ENCODE measurements around the gene C12orf43. TPM values are rescaled to one million over a fixed set of nuclear protein-coding genes. Genes with fewer than 3 reads are reported as not detected.

The C12orf43 gene
- total and polyA plus RNA-seq, 2 donors (not counting 1 experiment from before 2014, with no cell fraction given), result 6.7 to 18.9 TPM

DNA sequence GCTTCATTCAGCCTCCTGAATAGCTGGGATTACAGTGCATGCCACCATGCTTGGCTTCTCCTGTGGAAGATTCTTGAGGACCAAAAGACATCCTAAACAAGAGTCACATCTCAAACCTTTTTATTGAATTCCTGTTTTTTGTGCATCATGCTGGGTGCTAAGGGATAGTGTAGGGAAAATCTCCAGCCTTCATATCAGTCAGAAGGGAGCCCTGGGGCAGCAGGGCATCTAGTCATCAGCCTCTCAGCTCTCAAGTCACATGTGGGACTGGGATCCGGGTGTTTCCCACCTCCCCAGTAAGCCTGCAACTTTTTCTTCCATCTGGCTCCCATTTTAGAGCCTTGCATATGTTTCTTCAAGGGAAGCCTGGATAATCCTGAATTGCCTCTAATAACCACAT lies 47.8 kb upstream of the C12orf43 start:
- peaks cover 0 to 4% (median 0%) of the 10 kb centered on the region in 4 experiments for H3K27me3 ChIP-seq (replicated peaks in 1 of 4; ENCODE audit: control extremely low read depth in 1 of 4, control insufficient read depth in 3 of 4, insufficient read depth in 4 of 4, low read length in 3 of 4)
- no peak overlapping the region for H3K4me2 ChIP-seq (replicated peaks; ENCODE audit: low read depth, low read length, poor library complexity, severe bottlenecking)
- CTCF ChIA-PET, result no interaction called here
- intact Hi-C loops (cut with micrococcal nuclease), result loop anchor here (5.0 kb wide), 1 partner anchor 48 kb away; no protein-coding TSS in a partner anchor
- H3K36me3 ChIP-seq (replicated peaks in 1 of 2; ENCODE audit: control extremely low read depth in 1 of 2, control insufficient read depth in 1 of 2, extremely low read depth in 1 of 2, insufficient read depth in 2 of 2, low read length in 1 of 2), result no peaks in the 10 kb centered on the region
- peaks cover 10% of the 10 kb centered on the region for H3K4me1 Mint-ChIP-seq
- H3K9me3 ChIP-seq (ENCODE audit: control extremely low read depth in 1 of 3, control insufficient read depth in 2 of 3, insufficient read depth in 1 of 3, low read length in 2 of 3), result no peaks in the 10 kb centered on the region
- H2AFZ ChIP-seq (ENCODE audit: insufficient read depth, low read depth, low read length, poor library complexity, severe bottlenecking), result no peak overlapping the region
- H3K4me1 ChIP-seq (ENCODE audit: control insufficient read depth in 2 of 2, insufficient read depth in 2 of 2, low read length in 2 of 2), result peaks cover 6 to 16% of the 10 kb centered on the region in 2 donors
- POLR2A ChIA-PET, result no interaction called here
- H3K79me2 ChIP-seq (ENCODE audit: control insufficient read depth, insufficient read depth, low read length), result no peaks in the 10 kb centered on the region
- 100% methylated on average over 1 of the region's 1 CpG for WGBS (ENCODE audit: insufficient coverage)
- H3K9me3 Mint-ChIP-seq (ENCODE audit: insufficient read depth), result no peaks in the 10 kb centered on the region
- H3K4me3 ChIP-seq (ENCODE audit: control extremely low read depth in 1 of 5, extremely low read depth in 1 of 5, insufficient read depth in 1 of 5, low read depth in 2 of 5, low read length in 4 of 5), result no peak overlapping the region
- peaks cover 5% of the 10 kb centered on the region for H3K27me3 Mint-ChIP-seq
- H3K27ac Mint-ChIP-seq, result no peak overlapping the region
- TF ChIP-seq, protein P1, sequence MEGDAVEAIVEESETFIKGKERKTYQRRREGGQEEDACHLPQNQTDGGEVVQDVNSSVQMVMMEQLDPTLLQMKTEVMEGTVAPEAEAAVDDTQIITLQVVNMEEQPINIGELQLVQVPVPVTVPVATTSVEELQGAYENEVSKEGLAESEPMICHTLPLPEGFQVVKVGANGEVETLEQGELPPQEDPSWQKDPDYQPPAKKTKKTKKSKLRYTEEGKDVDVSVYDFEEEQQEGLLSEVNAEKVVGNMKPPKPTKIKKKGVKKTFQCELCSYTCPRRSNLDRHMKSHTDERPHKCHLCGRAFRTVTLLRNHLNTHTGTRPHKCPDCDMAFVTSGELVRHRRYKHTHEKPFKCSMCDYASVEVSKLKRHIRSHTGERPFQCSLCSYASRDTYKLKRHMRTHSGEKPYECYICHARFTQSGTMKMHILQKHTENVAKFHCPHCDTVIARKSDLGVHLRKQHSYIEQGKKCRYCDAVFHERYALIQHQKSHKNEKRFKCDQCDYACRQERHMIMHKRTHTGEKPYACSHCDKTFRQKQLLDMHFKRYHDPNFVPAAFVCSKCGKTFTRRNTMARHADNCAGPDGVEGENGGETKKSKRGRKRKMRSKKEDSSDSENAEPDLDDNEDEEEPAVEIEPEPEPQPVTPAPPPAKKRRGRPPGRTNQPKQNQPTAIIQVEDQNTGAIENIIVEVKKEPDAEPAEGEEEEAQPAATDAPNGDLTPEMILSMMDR (IDR thresholded peaks at IDR 0.05), result no peak
- TF ChIP-seq EZH2 (IDR thresholded peaks at IDR 0.05; ENCODE audit: borderline replicate concordance, insufficient read depth, low read depth, low read length, poor library complexity, severe bottlenecking), result no peak
- no peak overlapping the region for H3K4me3 Mint-ChIP-seq
- H3K27ac ChIP-seq (ENCODE audit: low read length in 2 of 2), result no peak overlapping the region
- DNase-seq (no peak), ATAC-seq (ENCODE audit: low read depth) (no peak)
- no peaks in the 10 kb centered on the region for H4K20me1 ChIP-seq (ENCODE audit: control insufficient read depth, insufficient read depth, low read length, poor library complexity, severe bottlenecking)
- H3K9ac ChIP-seq (ENCODE audit: low read length), result no peak overlapping the region

DNA sequence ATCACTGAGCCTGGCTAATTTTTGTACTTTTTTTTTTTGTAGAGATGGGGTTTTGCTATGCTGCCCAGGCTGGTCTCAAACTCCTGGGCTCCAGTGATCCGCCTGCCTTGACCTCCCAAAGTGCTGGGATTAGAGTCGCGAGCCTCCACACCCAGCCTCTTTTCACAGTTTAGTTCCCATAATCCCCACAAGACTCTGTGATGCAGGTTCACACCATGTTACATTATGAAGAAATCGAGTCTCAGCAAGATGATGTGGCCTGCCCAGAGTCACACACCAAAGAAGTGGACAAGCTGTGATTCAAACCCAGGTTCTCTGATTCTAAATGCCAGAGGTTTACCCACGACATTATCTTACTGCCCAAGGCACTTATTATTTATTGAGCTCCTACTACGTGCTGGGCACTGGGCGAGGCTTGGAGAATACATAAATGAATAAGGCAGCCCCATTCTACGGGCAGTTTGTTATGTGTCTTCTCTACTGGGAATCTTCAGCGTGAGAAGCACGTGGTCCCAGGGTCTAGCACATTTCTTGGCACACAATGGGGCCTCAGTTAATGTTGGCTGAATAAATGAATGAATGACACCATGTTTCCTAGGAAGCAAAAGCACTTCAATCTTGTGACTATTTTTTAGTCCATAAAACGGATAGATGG lies 46.2 kb upstream of the C12orf43 start:
- WGBS (ENCODE audit: insufficient coverage), result 93% methylated on average over 9 of the region's 11 CpGs
- no peak for ATAC-seq (ENCODE audit: low read depth)
- Mint-ChIP-seq H3K4me3 (no peak overlapping the region), H3K27me3 (peaks cover 5% of the 10 kb centered on the region), H3K9me3 (ENCODE audit: insufficient read depth) (no peaks in the 10 kb centered on the region), H3K4me1 (peaks cover 11% of the 10 kb centered on the region), H3K27ac (no peak overlapping the region)
- intact Hi-C loops (cut with micrococcal nuclease), result loop anchor here (5.0 kb wide), 1 partner anchor 50 kb away; no protein-coding TSS in a partner anchor
- Histone ChIP-seq H3K9ac (ENCODE audit: low read length) (no peak overlapping the region), H3K27me3 (replicated peaks in 1 of 4; ENCODE audit: control extremely low read depth in 1 of 4, control insufficient read depth in 3 of 4, insufficient read depth in 4 of 4, low read length in 3 of 4) (no peaks in the 10 kb centered on the region), H3K4me3 (ENCODE audit: control extremely low read depth in 1 of 5, extremely low read depth in 1 of 5, insufficient read depth in 1 of 5, low read depth in 2 of 5, low read length in 4 of 5) (no peak overlapping the region), H3K4me2 (replicated peaks; ENCODE audit: low read depth, low read length, poor library complexity, severe bottlenecking) (no peak overlapping the region), H4K20me1 (ENCODE audit: control insufficient read depth, insufficient read depth, low read length, poor library complexity, severe bottlenecking) (no peaks in the 10 kb centered on the region), H3K79me2 (ENCODE audit: control insufficient read depth, insufficient read depth, low read length) (no peaks in the 10 kb centered on the region), H3K4me1 (ENCODE audit: control insufficient read depth in 2 of 2, insufficient read depth in 2 of 2, low read length in 2 of 2) (peaks cover 6 to 17% of the 10 kb centered on the region in 2 donors), H3K27ac (ENCODE audit: low read length in 2 of 2) (no peak overlapping the region), H3K9me3 (ENCODE audit: control extremely low read depth in 1 of 3, control insufficient read depth in 2 of 3, insufficient read depth in 1 of 3, low read length in 2 of 3) (no peaks in the 10 kb centered on the region), H2AFZ (ENCODE audit: insufficient read depth, low read depth, low read length, poor library complexity, severe bottlenecking) (no peak overlapping the region), H3K36me3 (replicated peaks in 1 of 2; ENCODE audit: control extremely low read depth in 1 of 2, control insufficient read depth in 1 of 2, extremely low read depth in 1 of 2, insufficient read depth in 2 of 2, low read length in 1 of 2) (no peaks in the 10 kb centered on the region)
- TF ChIP-seq, protein P1 (IDR thresholded peaks at IDR 0.05), result no peak
- no peak for TF ChIP-seq EZH2 (IDR thresholded peaks at IDR 0.05; ENCODE audit: borderline replicate concordance, insufficient read depth, low read depth, low read length, poor library complexity, severe bottlenecking)
- ChIA-PET POLR2A (no interaction called here), CTCF (interaction anchor here (0.6 to 1.6 kb wide), 5 partner anchors 32 to 364 kb away, joined by 3 to 10 read pairs (median 3); no protein-coding TSS in a partner anchor)
- DNase-seq, result no peak
